ENCODE measurements around the gene STPG1.

Gene STPG1

DNA sequence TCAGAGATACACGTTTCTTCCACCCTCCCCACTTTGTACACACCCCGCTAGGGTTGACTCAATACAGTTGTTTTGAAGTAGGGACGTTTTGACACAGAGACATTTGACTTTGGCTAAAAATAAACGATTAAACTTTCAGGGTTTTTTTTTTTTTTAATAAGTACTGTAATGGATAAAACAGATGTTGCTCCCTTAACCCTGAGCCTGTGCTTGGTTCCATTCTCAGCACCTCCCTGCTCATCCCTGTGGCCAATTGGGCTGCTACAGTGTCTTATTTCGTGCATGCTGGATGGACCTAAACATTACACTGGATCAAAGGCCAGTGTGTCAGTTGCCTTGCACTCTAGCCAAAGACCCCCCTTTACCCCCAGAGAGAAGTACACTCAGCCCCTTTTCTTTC, 77.5 kb downstream of the STPG1 start:
- ChIA-PET POLR2A (no interaction called here), CTCF (interaction anchor here (1.3 kb wide), 1 partner anchor 134 kb away, joined by 3 read pairs; no protein-coding TSS in a partner anchor)
- Histone ChIP-seq H3K9me3 (ENCODE audit: control insufficient read depth, insufficient read depth, low read depth, low read length) (no peaks in the 10 kb centered on the region), H3K4me1 (ENCODE audit: control insufficient read depth, insufficient read depth, low read length) (no peaks in the 10 kb centered on the region; the same call in 1 of the 2 replicates), H3K27ac (ENCODE audit: extremely low read depth, low read depth, low read length) (no peak overlapping the region), H3K36me3 (ENCODE audit: control insufficient read depth in 2 of 2, insufficient read depth in 1 of 2, low read length in 2 of 2) (peaks cover 0 to 16% of the 10 kb centered on the region in 2 experiments; a peak in 1 of 3 replicates), H3K4me3 (ENCODE audit: low read depth, low read length) (no peak overlapping the region)
- TF ChIP-seq ZNF341 (tag by site-specific recombination; IDR thresholded peaks at IDR 0.05; ENCODE audit: low read depth) (peak; percentile 39), KLF10 (tag by site-specific recombination; IDR thresholded peaks at IDR 0.05) (no peak), ZBTB7A (tag by site-specific recombination; IDR thresholded peaks at IDR 0.05; ENCODE audit: low read depth) (no peak)
- TF ChIP-seq, protein P1, sequence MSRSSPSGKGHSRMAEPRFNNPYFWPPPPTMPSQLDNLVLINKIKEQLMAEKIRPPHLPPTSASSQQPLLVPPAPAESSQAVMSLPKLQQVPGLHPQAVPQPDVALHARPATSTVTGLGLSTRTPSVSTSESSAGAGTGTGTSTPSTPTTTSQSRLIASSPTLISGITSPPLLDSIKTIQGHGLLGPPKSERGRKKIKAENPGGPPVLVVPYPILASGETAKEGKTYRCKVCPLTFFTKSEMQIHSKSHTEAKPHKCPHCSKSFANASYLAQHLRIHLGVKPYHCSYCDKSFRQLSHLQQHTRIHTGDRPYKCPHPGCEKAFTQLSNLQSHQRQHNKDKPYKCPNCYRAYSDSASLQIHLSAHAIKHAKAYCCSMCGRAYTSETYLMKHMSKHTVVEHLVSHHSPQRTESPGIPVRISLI (tag by site-specific recombination; IDR thresholded peaks at IDR 0.05): no peak

DNA sequence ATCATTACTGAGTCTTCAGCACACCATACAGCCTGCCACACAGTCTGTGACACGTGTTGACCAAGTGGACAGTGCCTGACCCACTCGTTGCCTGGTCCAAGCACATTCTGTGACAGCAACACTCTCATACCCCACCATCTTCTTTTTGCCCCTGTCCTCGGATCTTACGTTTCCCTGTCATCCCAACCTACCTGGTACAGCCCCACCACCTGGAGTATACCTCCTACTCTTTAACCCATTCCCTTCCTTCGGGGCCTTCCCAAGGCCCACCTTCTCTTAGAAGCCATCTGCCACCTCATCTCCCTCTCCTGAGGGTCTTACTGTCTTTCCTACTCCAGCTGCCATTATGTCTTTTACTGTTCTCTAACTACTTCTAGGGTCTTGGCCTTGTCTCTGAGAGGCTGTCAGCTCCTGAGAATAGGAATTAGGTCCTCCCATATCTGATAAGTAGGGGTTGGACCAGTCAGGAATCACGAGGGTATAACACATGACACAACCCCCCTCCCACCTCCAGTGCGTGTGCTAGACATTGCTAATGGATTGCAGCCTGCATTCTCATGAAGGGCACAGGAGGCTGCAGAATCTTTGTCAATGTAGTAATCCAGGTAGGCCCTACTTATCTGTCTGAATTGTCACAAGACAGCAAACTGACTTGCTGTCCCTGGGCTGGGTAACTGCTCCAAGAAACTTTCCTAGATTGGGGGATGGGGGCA, 81.5 kb downstream of the STPG1 start:
- Histone ChIP-seq H3K36me3 (ENCODE audit: control insufficient read depth in 2 of 2, insufficient read depth in 1 of 2, low read length in 2 of 2) (peaks cover 0 to 16% of the 10 kb centered on the region in 2 experiments; a peak in 1 of 3 replicates), H3K27ac (ENCODE audit: extremely low read depth, low read depth, low read length) (no peak overlapping the region), H3K9me3 (ENCODE audit: control insufficient read depth, insufficient read depth, low read depth, low read length) (no peaks in the 10 kb centered on the region), H3K4me3 (ENCODE audit: low read depth, low read length) (no peak overlapping the region), H3K4me1 (ENCODE audit: control insufficient read depth, insufficient read depth, low read length) (no peaks in the 10 kb centered on the region; the same call in 1 of the 2 replicates)
- ChIA-PET POLR2A (interaction anchor here (1.0 kb wide), 1 partner anchor 11 kb away, joined by 3 read pairs; no protein-coding TSS in a partner anchor), CTCF (interaction anchor here (0.5 to 1.6 kb wide), 2 partner anchors 61 to 264 kb away, joined by 3 to 6 read pairs; no protein-coding TSS in a partner anchor)
- no peak for TF ChIP-seq ZNF426 (tag by site-specific recombination; IDR thresholded peaks at IDR 0.05)
- TF ChIP-seq, protein P2, sequence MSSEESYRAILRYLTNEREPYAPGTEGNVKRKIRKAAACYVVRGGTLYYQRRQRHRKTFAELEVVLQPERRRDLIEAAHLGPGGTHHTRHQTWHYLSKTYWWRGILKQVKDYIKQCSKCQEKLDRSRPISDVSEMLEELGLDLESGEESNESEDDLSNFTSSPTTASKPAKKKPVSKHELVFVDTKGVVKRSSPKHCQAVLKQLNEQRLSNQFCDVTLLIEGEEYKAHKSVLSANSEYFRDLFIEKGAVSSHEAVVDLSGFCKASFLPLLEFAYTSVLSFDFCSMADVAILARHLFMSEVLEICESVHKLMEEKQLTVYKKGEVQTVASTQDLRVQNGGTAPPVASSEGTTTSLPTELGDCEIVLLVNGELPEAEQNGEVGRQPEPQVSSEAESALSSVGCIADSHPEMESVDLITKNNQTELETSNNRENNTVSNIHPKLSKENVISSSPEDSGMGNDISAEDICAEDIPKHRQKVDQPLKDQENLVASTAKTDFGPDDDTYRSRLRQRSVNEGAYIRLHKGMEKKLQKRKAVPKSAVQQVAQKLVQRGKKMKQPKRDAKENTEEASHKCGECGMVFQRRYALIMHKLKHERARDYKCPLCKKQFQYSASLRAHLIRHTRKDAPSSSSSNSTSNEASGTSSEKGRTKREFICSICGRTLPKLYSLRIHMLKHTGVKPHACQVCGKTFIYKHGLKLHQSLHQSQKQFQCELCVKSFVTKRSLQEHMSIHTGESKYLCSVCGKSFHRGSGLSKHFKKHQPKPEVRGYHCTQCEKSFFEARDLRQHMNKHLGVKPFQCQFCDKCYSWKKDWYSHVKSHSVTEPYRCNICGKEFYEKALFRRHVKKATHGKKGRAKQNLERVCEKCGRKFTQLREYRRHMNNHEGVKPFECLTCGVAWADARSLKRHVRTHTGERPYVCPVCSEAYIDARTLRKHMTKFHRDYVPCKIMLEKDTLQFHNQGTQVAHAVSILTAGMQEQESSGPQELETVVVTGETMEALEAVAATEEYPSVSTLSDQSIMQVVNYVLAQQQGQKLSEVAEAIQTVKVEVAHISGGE (tag by site-specific recombination; conservative IDR thresholded peaks at IDR 0.05; ENCODE audit: low read depth): no peak
- peak; percentile 61 for TF ChIP-seq ZBTB17 (tag by site-specific recombination; IDR thresholded peaks at IDR 0.05)

DNA sequence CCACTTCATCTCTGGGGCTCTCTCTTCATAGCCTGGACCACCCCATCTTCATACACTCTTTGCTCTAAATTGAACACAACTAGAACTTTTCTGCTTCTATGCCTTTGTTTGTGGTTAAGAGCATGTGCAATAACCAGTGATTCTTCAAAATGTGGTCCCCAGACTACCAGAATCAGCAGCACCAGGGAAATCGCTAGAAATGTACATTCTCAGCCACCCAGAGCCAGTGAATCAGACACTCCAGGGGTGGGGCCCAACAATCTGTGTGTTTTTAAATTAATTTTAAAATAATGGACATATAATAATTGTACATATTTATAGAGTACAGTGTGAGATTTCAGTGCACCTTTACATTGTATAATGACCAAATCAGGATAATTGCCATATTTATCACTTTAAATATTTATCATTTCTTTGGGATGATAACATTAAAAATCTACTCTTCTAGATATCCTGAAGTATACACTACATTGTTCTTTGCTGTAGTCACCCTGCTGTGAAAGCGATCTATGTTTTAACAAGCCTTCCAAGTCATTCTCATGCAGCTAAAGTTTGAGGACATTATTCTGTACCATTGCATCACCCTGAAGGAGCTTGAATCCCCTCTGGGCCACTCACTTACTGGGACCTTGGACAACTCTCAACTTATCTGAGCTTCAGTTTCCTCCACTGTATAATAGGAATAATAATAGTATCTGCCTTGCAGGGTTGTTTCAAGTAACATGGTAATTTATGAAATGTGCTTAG, 83.6 kb downstream of the STPG1 start:
- H3K4me1 ChIP-seq (ENCODE audit: control insufficient read depth, insufficient read depth, low read length): no peaks in the 10 kb centered on the region; the same call in 1 of the 2 replicates
- ChIA-PET POLR2A (interaction anchor here (1.1 kb wide), 1 partner anchor 8 kb away, joined by 7 read pairs; no protein-coding TSS in a partner anchor), CTCF (interaction anchor here (0.6 to 2.7 kb wide), 6 partner anchors 8 to 129 kb away, joined by 3 to 14 read pairs (median 4); no protein-coding TSS in a partner anchor)
- no peak overlapping the region for H3K4me3 ChIP-seq (ENCODE audit: low read depth, low read length)
- H3K36me3 ChIP-seq (ENCODE audit: control insufficient read depth in 2 of 2, insufficient read depth in 1 of 2, low read length in 2 of 2): peaks cover 0 to 16% of the 10 kb centered on the region in 2 experiments; a peak in 1 of 3 replicates
- H3K9me3 ChIP-seq (ENCODE audit: control insufficient read depth, insufficient read depth, low read depth, low read length): no peaks in the 10 kb centered on the region
- H3K27ac ChIP-seq (ENCODE audit: extremely low read depth, low read depth, low read length): no peak overlapping the region
- TF ChIP-seq, protein P1 (tag by site-specific recombination; IDR thresholded peaks at IDR 0.05): no peak
- TF ChIP-seq MZF1 (tag by site-specific recombination; IDR thresholded peaks at IDR 0.05; ENCODE audit: borderline replicate concordance) (peak; percentile 79; the same call in 1 of the 2 replicates), PRDM1 (tag by site-specific recombination; IDR thresholded peaks at IDR 0.05) (no peak), ZNF670 (tag by site-specific recombination; IDR thresholded peaks at IDR 0.05; ENCODE audit: low read depth) (no peak), ZNF174 (tag by site-specific recombination; IDR thresholded peaks at IDR 0.05) (no peak), ZNF311 (tag by site-specific recombination; IDR thresholded peaks at IDR 0.05; ENCODE audit: borderline replicate concordance) (no peak), ZNF610 (tag by site-specific recombination; IDR thresholded peaks at IDR 0.05; ENCODE audit: borderline replicate concordance) (no peak), ZNF660 (tag by site-specific recombination; IDR thresholded peaks at IDR 0.05) (0 out of 2 replicates have a peak, but pooled peaks have one; percentile 52), TRIM28 (IDR thresholded peaks at IDR 0.05; ENCODE audit: borderline replicate concordance, low read length) (peak; percentile 26; the same call in 1 of the 2 replicates), ZXDB (tag by site-specific recombination; IDR thresholded peaks at IDR 0.05) (no peak), WT1 (tag by site-specific recombination; IDR thresholded peaks at IDR 0.05) (no peak), ZNF239 (tag by site-specific recombination; IDR thresholded peaks at IDR 0.05) (no peak), ZNF558 (tag by site-specific recombination; IDR thresholded peaks at IDR 0.05) (no peak)
- TF ChIP-seq, protein P3, sequence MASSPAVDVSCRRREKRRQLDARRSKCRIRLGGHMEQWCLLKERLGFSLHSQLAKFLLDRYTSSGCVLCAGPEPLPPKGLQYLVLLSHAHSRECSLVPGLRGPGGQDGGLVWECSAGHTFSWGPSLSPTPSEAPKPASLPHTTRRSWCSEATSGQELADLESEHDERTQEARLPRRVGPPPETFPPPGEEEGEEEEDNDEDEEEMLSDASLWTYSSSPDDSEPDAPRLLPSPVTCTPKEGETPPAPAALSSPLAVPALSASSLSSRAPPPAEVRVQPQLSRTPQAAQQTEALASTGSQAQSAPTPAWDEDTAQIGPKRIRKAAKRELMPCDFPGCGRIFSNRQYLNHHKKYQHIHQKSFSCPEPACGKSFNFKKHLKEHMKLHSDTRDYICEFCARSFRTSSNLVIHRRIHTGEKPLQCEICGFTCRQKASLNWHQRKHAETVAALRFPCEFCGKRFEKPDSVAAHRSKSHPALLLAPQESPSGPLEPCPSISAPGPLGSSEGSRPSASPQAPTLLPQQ (tag by site-specific recombination; IDR thresholded peaks at IDR 0.05): peak; percentile 47; the same call in 1 of the 2 replicates

All from HEK293 (cell line).